Activated CD4-positive, alpha-beta T cell treated with anti-CD3 and anti-CD28 coated beads, Interleukin-2, amount 50 U/mL, for 48 hours (primary cell): Measurements from ENCODE around the gene CRACR2B.

Experiments used
- DNase-seq, 2 experiments: peaks; one replicate each; pipeline ENCODE4 v3.0.0-alpha.2; 2020

CRACR2B gene

GRCh38 chr11:811446-812245 is 16.1 kb upstream of the CRACR2B start:
- no peak for DNase-seq

GRCh38 chr11:812390-812789 is 15.3 kb upstream of the CRACR2B start:
- no peak for DNase-seq

GRCh38 chr11:813072-813455 is 14.7 kb upstream of the CRACR2B start:
- DNase-seq = no peak

GRCh38 chr11:813456-814096 is 14.1 kb upstream of the CRACR2B start:
- no peak for DNase-seq

GRCh38 chr11:815675-816432 is 11.9 kb upstream of the CRACR2B start:
- no peak for DNase-seq

GRCh38 chr11:816433-816779 is 11.3 kb upstream of the CRACR2B start:
- no peak for DNase-seq

- DNase-seq = no peak
Measured at GRCh38 chr11:818396-819128, 9.2 kb upstream of the CRACR2B start, which contains the start of gene PNPLA2. Gene PNPLA2, plus strand, starts transcription at chr11:818914. Its CDS starts 805 bp downstream, at chr11:819719.

- DNase-seq = peak; percentile 92 to 94
Measured at GRCh38 chr11:819129-819931, 8.4 kb upstream of the CRACR2B start.

GRCh38 chr11:819943-820649 is 7.6 kb upstream of the CRACR2B start:
- peak; percentile 93 to 94 for DNase-seq

GRCh38 chr11:820655-821511 is 6.8 kb upstream of the CRACR2B start:
- no peak for DNase-seq

- no peak for DNase-seq
Measured at GRCh38 chr11:821512-822371, 6.0 kb upstream of the CRACR2B start.

- no peak for DNase-seq
Measured at GRCh38 chr11:823441-824291, 4.1 kb upstream of the CRACR2B start.

- DNase-seq = no peak
Measured at GRCh38 chr11:824292-824880, 3.3 kb upstream of the CRACR2B start.

- DNase-seq = no peak
Measured at GRCh38 chr11:824942-825341, 2.8 kb upstream of the CRACR2B start.

GRCh38 chr11:825366-826226 is 2.1 kb upstream of the CRACR2B start:
- DNase-seq = no peak

GRCh38 chr11:826227-826621 is 1.5 kb upstream of the CRACR2B start:
- no peak for DNase-seq

- DNase-seq = no peak
Measured at GRCh38 chr11:826836-827145, 928 bp upstream of the CRACR2B start.
